NB4 (cell line): ENCODE results near the gene TMEM223.

Experiments
- CTCF ChIP-seq: IDR thresholded peaks from one replicate; pipeline ENCODE4 v1.5.1; 2012; ENCODE audit warnings: low read depth, low read length
- MYC ChIP-seq: IDR thresholded peaks from 2 replicates; pipeline ENCODE4 v1.6.1; 2011; ENCODE audit warnings: low read depth, low read length

DNA sequence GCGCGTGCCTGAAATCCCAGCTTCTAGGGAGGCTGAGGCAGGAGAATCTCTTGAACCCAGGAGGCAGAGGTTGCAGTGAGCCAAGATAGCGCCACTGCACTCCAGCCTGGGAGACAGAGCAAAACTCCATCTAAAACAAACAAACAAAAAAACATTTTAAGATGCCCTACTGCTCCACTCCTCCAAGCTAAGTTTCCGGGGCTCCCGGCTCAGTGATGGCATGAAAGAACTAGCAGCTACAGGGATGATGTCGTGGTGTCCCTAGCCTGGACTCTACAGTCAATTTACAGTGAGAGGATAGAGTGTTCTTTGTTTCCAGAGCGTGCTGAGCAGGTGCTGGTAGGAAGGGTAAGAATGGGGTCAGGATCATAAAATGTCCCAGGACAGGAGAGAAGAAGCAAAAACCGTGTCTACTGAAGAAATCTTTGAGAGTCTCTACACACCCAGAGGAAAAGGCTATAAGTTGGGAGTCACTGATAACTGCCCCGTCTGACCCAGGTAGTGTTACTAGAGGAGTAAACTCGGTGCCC is 36.7 kb downstream of the TMEM223 start:
- no peak for TF ChIP-seq CTCF
- no peak for TF ChIP-seq MYC
